Midbrain (tissue), 1 donor: ENCODE results near the gene KBTBD2.
A peak's percentile ranks its signal among the peaks of the same experiment; 100 is the strongest.
"Not testable (repeated sequence)": the region's sequence is repeated elsewhere in the genome, so short reads cannot be mapped to it uniquely, and the experiment has no call there.

Experiments used
- DNase-seq: peaks from one replicate; lab custom pipeline; 2025; lab: John Stamatoyannopoulos, UW

The KBTBD2 gene

DNA sequence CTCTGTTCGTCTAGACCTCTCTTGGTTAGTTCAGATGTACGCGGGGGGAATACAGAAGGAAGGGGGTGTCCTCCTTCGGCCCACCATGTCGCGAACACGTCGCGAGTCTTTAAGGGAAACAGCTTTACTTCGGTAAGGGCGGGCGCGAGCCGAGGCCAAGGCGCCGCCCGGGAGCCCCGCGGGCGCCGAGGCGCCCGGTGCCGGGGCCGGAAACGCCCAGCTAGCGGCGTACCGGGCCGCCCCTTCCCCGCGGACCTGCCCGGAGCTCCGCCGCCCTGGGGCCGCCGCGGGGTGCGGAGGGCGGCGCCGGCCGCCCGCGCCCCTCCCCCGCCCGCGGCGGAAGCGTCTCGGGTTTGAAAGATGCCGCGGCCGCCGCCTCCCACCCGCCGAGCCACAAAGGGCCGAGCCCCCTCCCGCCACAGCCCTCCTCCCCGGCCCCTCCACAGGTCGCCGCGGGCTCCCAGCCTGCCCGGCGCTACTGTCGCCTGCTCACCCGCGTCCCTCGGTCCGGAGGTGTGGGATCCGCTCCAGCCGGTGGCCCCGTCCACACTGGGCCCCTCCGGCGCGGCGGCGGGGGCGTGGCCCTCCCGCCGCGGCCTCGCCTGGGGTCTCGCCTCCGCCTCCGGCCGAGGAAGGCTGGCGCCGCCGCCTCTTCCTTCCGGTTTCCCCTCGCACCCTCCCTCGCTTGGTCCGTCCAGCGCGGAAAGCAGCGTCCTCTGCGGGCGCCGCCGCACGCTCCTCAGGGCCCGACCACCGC, at the start of gene KBTBD2:
KBTBD2 (minus strand) TSS at position 718 of the 757 bp plus-strand sequence. CDS start 12,156 bp downstream, outside the sequence.
- peak; percentile 88 for DNase-seq

DNA sequence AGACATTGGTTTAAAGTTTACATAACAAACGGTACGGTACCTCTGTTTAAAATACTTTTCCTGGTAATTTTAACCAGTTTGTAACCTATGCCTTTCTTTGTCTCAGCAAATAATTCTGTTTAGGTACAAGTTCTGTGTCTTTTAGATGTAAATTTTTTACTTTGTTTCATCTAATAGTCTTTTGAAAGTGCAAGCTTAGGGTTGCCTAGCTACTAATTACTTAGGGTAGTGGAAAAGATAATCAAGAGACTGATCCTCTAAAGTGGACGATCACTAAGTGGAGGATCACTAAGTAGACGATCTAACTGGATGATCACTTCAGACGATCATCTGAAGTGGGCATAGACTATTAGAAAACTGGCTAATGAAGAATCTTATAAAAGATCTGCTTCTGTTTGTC, 49.6 kb upstream of the KBTBD2 start:
- DNase-seq = no peak

DNA sequence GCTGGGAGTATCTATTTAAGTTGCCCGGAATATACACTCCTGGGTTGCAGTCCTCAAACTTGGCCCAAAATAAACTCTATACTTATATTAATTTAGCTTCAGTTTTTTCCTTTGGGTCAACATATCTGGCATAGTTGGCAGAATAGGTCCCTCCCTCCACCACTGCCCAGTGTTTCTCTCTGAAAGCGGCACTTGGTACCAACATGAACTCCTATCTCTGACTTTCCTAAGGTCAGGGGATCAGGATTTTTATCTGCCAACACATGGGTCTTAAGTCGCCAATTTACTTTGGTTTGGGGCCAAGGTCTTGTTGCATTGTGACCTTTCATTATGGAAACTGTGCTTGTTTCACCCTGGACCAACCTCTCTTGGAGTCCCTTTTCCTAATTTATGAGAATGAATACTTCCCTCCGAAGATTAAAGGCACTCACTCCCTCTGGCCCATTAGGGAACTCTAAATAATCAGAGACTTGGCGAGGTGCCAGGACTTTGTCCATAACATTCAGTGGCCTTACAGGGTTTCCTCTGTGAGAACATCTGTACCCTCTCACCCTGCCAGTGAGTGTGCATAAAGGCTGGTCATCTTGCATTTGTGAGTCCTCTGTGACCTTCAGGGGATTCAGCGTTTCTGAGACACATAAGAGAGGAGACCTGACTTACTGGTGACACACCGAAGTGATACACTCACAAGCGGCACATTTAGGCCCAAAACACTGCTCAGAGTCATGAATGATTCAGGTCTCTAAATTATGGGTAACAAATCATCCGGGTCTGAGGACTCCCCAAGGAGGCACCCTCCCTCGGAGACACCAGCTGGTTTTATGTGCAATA, 46.0 kb upstream of the KBTBD2 start:
- no peak for DNase-seq

DNA sequence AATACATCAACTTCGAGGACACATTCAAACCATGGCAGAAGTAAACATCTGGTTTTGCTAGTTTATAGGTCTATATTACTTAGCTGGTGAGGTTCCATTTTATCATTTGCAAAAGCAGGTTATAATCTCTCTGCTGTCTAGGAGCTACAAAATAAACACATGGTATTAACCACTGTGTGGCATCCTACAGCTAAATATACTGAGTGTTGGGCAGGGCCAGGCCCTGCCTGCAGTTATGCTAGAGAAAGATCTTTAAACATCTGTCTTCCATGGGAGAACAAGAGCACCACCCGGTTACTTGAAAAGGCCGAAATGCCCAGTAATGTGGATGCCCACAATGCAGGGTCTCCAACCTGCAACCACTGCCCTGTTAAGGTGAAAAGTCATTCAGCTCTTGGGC, 45.1 kb upstream of the KBTBD2 start:
- DNase-seq = no peak

DNA sequence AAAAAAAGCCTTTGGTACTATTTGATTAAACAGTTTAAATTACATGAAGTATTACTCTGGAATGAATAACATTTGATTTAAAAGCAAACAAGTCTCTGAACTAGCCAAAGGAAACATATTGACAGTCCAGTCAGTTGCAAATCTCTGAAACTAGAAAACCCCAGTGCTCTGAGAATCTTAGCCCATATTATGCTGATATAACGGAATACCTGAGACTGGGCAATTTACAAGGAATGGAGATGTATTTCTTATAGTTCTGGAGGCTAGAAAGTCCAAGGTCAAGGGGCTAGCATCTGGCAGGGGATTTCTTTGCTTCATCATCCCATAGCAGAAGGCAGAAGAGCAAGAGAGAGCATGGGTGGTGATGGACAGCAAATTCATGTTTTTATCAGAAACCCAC, 44.0 kb upstream of the KBTBD2 start:
- no peak for DNase-seq

DNA sequence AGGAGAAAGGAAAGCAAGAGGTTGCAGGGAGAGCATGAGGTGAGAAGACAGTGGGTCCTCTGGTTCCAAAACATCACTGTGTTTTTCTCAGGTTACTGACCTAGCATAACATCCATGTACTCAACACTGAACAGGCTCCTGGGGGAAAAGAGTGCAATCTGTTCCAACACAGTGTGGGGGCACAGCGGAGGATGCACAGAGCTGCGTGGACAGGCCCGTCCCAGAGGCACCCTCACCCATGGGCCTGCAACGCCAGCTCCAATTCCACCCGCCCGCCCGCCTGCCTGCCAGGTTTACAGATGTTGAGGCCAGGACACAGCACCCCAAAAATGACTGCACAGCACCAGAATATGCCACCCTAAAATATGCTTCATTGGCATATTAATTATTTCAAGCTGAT, 38.8 kb upstream of the KBTBD2 start:
- no peak for DNase-seq

DNA sequence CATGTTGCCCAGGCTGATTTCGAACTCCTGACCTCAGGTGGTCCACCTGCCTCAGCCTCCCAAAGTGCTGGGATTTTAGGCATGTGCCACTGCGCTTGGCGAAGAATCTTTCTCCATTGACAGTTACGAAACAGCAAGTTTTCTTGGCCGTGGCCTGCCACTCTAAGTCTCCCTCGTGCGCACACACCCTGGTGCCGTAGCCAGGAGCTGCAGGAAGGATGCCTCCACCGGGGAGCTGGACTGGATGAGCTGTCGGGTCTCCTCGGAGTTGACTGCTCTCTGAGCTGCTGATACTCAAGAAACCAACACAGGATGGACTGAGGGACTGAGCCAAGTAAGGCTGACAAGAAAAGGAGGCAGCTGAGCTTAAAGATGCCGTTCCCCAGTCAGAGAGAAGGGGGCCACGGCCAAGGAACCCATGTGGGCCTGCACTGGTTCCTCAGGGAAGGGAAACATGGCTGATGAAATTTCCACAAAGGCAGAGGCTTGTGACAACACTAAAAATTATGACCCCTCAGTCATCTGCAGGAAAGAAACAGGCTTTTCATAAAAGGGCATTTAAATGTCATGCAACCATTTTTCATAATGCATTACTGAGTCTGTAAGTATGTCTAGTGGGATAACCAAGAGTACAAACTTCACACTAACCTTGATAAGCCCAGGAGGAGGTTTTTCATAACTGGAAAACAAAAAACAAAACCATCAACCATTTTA, 38.0 kb upstream of the KBTBD2 start:
- DNase-seq = no peak

DNA sequence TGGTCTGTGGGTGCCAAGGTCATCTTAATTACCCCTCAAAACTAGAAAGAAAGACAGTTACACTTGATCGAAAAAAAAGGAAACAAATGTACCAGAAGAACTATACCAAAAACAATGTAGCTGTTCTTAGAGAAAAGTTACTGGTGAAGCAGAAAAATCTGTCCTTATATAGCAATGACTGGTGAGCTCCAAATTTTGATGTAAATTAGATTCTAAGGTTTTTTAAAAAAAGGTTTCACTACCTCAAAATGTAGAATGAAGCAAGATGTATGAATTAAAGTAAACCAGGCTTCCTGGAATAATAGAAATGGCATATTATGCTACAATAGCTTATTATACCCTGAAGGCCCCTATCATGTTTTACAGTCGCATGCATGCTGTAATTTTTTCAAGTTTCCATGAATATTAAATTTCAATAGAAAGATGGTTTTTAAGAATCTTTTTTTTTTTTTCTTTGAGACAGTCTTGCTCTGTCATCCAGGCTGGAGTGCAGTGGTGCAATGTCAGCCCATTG, 37.3 kb upstream of the KBTBD2 start:
- no peak for DNase-seq

DNA sequence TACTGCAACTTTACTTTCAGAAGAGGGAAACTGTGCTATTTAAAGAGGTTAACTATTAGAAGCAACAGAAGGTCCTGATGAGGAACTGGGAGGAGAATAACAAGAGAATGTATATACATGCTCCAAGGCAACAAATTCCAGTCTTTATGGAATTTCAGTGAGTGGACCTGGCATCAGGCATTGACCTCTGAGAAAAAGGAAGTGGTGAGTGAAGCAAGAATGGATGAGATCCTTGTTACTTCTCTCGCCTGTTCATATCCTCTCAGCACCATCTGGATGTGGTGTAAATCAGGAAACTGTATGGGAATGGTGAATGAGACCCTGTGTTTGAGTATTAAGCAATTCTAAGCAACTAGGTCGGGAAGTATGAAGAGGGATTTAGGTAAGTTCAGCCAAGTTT, 30.3 kb upstream of the KBTBD2 start:
- DNase-seq = no peak

DNA sequence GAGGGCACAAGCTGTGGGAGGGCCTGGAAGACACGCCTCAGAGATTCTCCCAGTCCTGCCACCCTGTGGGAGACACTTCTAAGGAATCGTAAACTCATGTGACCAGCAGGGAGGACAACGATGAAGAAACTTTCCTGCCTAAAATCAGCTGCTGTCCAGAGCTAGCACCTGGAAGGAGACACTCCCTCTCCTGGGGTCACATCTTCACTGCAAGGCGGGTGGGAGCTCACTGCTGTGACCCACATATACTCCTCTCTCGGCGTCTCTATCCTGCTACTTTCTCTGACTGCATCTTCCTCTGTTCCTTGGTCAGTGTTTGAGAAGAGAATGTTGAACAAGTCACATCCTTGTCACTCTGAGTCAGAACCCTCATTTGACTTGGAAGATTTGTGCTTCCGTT, 25.4 kb upstream of the KBTBD2 start:
- not testable (repeated sequence) for DNase-seq

DNA sequence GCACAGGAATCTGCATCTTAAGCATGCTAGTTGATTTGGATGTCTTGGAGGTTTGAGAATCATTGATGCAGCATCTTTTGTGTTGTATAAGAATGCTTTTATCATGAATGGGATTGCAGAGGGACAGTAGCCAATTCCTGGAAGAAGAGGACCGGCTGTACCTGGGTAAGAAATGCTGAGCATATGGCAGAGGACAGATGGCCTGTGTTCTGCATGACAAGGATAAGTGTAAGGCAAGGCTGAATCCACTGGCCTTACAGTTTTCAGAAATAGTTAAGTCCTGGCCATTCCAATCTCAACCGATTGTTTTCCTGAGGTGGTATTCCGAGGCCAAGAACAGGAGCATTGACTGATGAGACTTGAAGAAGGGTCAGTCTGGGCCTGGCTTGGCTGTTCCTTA, 24.4 kb upstream of the KBTBD2 start:
- no peak for DNase-seq

DNA sequence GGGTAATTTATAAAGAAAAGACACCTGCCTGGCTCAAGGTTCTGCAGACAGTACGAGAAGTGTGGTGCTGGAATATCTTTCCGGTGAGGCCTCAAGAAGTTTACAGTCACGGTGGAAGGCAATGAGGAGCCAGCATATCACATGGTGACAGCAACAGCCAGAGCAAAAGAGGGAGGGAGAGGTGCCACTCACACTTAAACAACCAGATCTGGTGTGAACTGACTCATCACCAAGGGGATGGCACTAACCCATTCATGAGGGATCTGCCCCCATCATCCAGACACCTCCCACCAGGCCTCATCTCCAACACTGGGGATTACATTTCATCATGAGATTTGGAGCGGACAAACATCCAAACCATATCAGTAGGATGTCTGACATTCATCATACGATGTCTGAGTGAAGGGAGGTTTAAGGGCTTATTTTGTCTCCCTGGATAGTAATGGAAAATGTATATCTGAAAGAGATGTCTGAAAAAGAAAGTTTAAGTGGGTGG, 23.5 kb upstream of the KBTBD2 start:
- DNase-seq = no peak

DNA sequence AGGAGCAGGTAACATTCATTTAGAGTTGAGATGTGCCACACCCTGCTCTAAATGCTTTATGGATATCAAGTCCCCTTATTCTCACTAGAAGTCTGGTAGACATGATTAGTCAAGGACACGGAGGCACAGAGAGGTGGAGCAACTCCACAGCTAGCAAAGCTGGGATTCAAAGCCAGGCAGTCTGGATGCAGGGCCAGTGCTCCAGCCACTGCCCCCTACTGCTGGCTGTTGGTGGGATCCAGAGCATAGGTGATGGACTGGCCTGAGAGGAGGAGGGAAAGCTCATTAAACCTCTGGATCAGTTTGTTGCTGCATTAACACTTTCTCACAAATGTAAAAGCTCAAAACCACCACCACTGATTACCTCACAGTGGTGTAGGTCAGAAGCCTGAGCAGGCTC, 22.6 kb upstream of the KBTBD2 start:
- no peak for DNase-seq

DNA sequence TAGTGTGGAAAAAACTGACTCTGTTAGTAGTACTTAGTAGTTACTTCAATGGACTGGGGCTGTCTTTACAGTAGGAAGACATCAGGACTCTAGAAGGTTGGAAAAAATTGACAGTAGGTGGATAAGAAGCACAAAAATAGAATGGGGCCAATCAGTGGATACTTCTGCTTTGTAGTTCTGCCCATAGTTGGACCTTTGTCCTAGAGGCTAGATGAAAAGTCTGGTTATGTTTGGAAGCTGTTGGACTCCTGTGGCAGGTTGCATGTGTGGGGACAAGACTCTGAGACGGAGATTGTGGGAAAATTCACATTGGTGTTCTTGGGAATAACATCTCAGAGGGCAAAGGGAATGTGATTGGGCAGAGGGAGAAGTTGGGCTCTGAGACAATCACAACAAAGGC, 18.6 kb upstream of the KBTBD2 start:
- no peak for DNase-seq

DNA sequence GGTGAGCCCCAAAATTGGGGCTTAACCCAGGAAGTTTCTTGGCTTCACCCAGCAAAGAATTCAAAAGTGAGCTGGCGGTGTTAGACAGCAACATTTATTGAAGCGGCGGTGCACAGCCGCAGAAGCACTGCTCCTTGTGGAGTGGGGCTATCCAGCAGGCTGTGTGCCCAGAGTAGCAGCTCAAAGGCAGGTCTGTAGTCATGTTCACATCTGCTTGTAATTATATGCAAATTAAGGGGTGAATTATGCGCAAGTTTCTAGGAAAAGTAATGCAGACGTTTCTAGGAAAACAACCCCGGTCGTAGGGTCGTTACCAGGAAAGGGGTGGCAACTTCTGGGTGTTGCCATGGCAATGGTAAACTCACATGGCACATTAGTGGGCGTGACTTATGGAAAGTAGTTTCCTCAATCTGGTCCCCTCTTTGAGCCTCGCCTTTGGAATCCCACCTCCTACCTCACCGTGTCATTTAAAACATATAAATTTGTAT, 13.7 kb upstream of the KBTBD2 start:
- DNase-seq = peak; percentile 34

DNA sequence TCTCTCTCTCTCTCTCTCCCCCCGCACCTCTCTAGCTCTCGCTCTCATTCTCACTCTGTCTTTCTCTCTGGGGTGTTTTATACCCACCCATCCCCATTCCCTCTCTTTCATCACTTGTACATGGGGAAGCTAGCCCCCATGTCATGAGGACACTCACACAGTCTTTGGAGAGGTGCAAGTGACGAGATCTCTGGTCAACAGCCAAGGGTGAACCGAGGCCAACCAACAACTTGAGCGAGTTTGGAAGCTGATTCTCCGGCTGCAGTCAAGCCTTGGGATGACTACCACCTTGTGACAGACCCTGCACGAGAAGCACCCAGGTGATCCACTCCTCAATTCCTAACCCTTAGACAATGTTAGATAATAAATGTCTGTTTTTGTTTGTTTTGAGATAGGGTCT, 10.1 kb upstream of the KBTBD2 start:
- DNase-seq = no peak

DNA sequence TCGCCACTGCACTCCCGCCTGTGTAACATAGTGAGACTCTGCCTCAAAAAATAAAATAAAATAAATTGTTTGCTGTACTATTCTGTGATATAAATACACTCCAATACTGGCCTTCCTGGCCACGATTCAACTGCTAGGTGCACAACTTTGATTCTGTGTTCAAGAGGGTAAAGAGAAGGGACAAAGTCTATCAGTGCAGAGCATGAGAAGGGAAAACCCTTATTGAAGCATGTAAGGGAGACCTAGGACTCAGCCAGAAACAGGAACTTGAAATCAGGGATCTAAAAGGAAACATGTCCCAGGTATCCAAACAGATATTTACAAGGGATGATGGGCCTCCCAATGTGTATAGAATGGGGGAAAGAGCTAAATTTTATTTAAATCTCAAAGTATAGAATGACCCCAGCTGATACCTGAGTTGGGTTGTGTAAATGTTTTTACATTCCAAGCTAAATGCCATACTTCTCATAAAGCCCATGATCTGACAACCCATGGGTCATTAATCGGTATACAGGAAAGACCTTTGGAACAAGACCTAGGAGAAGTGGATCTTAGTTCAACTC, 9.0 kb upstream of the KBTBD2 start:
- no peak for DNase-seq

DNA sequence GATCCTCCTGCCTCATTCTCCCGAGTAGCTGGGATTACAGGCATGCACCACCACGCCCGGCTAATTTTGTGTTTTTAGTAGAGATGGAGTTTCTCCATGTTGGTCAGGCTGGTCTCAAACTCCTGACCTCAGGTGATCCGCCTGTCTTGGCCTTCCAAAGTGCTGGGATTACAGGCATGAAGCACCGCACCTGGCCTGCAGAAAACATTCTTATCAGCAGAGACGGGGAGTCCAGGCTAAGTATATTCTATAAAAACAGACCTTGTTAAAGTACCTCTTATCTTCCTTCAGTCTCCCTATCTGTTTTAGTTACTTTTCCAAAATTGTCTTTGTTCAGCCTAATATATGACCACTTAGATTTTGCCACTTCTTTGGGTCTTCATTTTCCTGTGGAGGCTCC, 5.8 kb upstream of the KBTBD2 start:
- not testable (repeated sequence) for DNase-seq

DNA sequence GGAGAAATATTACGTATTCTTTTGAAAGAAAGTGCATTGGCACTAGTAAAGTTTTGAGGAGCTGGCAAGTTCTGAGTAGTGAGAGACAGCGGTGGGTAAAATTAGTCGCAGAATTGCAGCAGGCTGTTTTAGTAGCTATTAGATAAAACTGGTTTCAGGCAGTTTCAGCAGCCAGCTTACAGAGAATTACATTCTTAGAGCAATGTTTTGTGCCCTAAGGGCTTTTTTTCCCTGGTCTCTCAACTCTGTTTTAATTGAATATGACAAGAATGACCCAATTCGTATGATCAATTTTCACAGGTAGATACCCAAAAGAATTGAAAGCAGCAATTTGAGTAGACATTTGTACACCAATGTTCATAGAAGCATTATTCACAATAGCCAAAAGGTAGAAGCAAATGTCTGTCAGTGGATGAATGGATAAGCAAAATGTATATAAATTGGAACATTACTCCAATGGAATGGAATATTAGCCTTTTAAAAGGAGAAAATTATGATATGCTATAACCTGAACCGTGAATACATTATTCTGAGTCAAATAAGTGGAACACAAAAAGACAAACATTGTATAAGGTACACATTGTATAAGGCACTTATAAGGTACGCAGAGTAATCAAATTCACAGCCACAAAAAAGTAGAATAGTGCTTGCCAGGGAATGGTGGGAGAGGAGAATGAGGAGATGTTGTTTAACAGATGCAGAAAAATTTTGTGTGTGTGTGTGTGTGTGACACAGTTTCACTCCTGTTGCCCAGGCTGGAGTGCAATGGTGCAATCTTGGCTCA, 5.2 kb upstream of the KBTBD2 start:
- DNase-seq = no peak

DNA sequence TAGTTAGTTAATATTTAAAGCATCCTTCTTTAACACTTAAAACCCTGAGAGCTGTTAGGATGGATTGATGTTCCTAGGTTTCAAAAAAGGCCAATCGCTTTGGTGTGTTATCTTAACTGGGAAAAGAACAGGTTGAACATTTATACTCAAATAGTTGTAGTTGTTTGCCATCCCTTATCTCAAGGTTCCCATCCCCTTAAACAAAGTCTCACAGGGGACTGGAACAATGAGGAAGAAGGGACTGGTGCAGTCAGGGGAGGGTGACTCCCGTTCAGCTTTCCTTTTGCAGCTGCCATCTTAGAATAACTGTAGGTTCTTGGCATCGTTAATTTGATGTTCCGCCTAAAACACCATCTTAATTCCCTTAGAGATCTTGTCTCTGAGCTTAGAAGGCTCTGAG, 2.6 kb upstream of the KBTBD2 start:
- no peak for DNase-seq

DNA sequence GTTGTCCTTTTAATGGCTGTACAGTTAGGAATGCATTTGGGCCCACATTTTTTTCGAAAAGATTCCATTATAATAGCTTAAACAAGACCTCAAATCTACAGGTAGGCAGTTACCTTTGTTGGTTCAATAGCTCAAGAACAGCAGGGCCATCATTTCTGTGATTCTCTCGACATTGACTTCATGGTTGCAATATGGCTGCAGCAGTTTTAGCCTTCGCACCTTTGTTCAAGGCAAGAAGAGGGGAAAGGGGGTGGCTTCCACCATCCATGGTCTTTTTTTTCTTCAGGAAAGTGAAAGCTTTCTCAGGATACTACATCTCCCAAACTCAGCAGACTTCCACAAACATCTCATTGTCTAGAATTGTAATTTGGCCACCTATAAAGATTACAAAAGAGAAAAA, 2.2 kb upstream of the KBTBD2 start:
- DNase-seq = no peak
